ENCODE results near the gene EFNA1. TPM values are rescaled to one million over a fixed set of nuclear protein-coding genes. Genes with fewer than 3 reads are reported as not detected.

EFNA1 gene
- total RNA-seq, 4 donors from 2014 or later = 27.4 to 41.4 (median 34.0) TPM

- H3K36me3 ChIP-seq = peaks cover 0 to 27% (median 0%) of the 10 kb centered on the region in 3 donors
- peaks cover 0 to 9% of the 10 kb centered on the region in 2 donors for H3K27me3 ChIP-seq
- no peaks in the 10 kb centered on the region for H3K9me3 ChIP-seq
- TF ChIP-seq CTCF (IDR thresholded peaks at IDR 0.05) = no peak
- TF ChIP-seq EP300 (IDR thresholded peaks at IDR 0.05) = no peak
- no peak for TF ChIP-seq POLR2A (IDR thresholded peaks at IDR 0.05)
- no peak for DNase-seq (ENCODE audit: low spot score in 2 of 2)
- peaks cover 0 to 48% (median 32%) of the 10 kb centered on the region in 4 donors for H3K4me1 ChIP-seq
- 76 to 77% methylated on average over 5 of the region's 5 CpGs for WGBS, 2 donors
- H3K27ac ChIP-seq = no peak overlapping the region
- no peak overlapping the region for H3K4me3 ChIP-seq
These were observed 41.9 kb downstream of the EFNA1 start for GRCh38 chr1:155169541-155169940.

- no peak for TF ChIP-seq EP300 (IDR thresholded peaks at IDR 0.05)
- WGBS, 2 donors = 90 to 98% methylated on average over 2 of the region's 2 CpGs
- H3K27ac ChIP-seq = no peak overlapping the region
- no peaks in the 10 kb centered on the region for H3K9me3 ChIP-seq
- H3K4me3 ChIP-seq = no peak overlapping the region
- DNase-seq (ENCODE audit: low spot score in 2 of 2) = no peak
- H3K4me1 ChIP-seq = peaks cover 0 to 55% (median 33%) of the 10 kb centered on the region in 4 donors
- peaks cover 0 to 27% (median 0%) of the 10 kb centered on the region in 3 donors for H3K36me3 ChIP-seq
- peaks cover 0 to 13% of the 10 kb centered on the region in 2 donors for H3K27me3 ChIP-seq
These were observed 42.6 kb downstream of the EFNA1 start for GRCh38 chr1:155170101-155170785.

- WGBS, 2 donors = 87 to 91% methylated on average over 7 of the region's 7 CpGs
- peaks cover 0 to 13% of the 10 kb centered on the region in 2 donors for H3K27me3 ChIP-seq
- DNase-seq (ENCODE audit: low spot score in 2 of 2) = no peak
- peaks cover 0 to 27% (median 0%) of the 10 kb centered on the region in 3 donors for H3K36me3 ChIP-seq
- no peak overlapping the region for H3K4me3 ChIP-seq
- H3K27ac ChIP-seq = no peak overlapping the region
- no peaks in the 10 kb centered on the region for H3K9me3 ChIP-seq
- TF ChIP-seq CTCF (IDR thresholded peaks at IDR 0.05) = no peak
- no peak for TF ChIP-seq POLR2A (IDR thresholded peaks at IDR 0.05)
- TF ChIP-seq EP300 (IDR thresholded peaks at IDR 0.05) = no peak
- peaks cover 0 to 60% (median 33%) of the 10 kb centered on the region in 4 donors for H3K4me1 ChIP-seq
These were observed 43.1 kb downstream of the EFNA1 start for GRCh38 chr1:155170806-155171205.

GRCh38 chr1:155171836-155172731 is 44.4 kb downstream of the EFNA1 start:
- peaks cover 0 to 60% (median 30%) of the 10 kb centered on the region in 4 donors for H3K4me1 ChIP-seq
- H3K27me3 ChIP-seq = peaks cover 0 to 13% of the 10 kb centered on the region in 2 donors
- peak overlapping the region; percentile 59 to 85 (median 70) for H3K4me3 ChIP-seq
- DNase-seq (ENCODE audit: low spot score in 2 of 2) = no peak
- H3K36me3 ChIP-seq = peaks cover 0 to 27% (median 0%) of the 10 kb centered on the region in 3 donors
- TF ChIP-seq POLR2A (IDR thresholded peaks at IDR 0.05) (no peak), CTCF (IDR thresholded peaks at IDR 0.05) (no peak), EP300 (IDR thresholded peaks at IDR 0.05) (no peak)
- H3K27ac ChIP-seq = peak overlapping the region; percentile 79 to 97 (median 91)
- no peaks in the 10 kb centered on the region for H3K9me3 ChIP-seq
- WGBS, 2 donors = 43 to 45% methylated on average over 8 of the region's 8 CpGs

- peaks cover 0 to 27% (median 0%) of the 10 kb centered on the region in 3 donors for H3K36me3 ChIP-seq
- H3K4me1 ChIP-seq = peaks cover 0 to 60% (median 26%) of the 10 kb centered on the region in 4 donors
- peak within 1 kb of the TSS; percentile 59 to 85 (median 70) for H3K4me3 ChIP-seq
- peaks cover 0 to 13% of the 10 kb centered on the region in 2 donors for H3K27me3 ChIP-seq
- peak; percentile 60 to 95 for TF ChIP-seq EP300 (IDR thresholded peaks at IDR 0.05)
- TF ChIP-seq CTCF (IDR thresholded peaks at IDR 0.05) = peak; percentile 90 to 98 (median 96)
- peak; percentile 17 to 60 for TF ChIP-seq POLR2A (IDR thresholded peaks at IDR 0.05)
- DNase-seq (ENCODE audit: low spot score in 2 of 2) = peak; percentile 82
- peak within 1 kb of the TSS; percentile 79 to 97 (median 91) for H3K27ac ChIP-seq
- no peaks in the 10 kb centered on the region for H3K9me3 ChIP-seq
- 0 to 1% methylated on average over 52 to 54 of the region's 57 CpGs for WGBS, 2 donors
These were observed 45.2 kb downstream of the EFNA1 start, which contains the start of gene KRTCAP2 for GRCh38 chr1:155172732-155173477. KRTCAP2 (minus strand) TSS chr1:155173304; CDS start chr1:155173224, 80 bp downstream.
